HUES6 (cell line): ENCODE data around the gene DEPDC1.
"Not testable (repeated sequence)": the region's sequence is repeated elsewhere in the genome, so short reads cannot be mapped to it uniquely, and the experiment has no call there.

Experiments
- H3K27ac ChIP-seq: 2 replicates; pipeline ENCODE4 v1.7.0; 2013; ENCODE audit warnings: low read depth, mild to moderate bottlenecking, low read length, inconsistent platforms
- H3K27me3 ChIP-seq: 2 replicates; pipeline ENCODE4 v1.6.1; 2013; ENCODE audit warnings: low read length; ENCODE audit not compliant: control insufficient read depth, insufficient read depth
- H3K36me3 ChIP-seq: 2 replicates; pipeline ENCODE4 v1.6.1; 2013; ENCODE audit warnings: low read length; ENCODE audit not compliant: control insufficient read depth, insufficient read depth
- H3K4me1 ChIP-seq: 2 replicates; pipeline ENCODE4 v1.6.1; 2013; ENCODE audit warnings: low read length; ENCODE audit not compliant: control insufficient read depth, insufficient read depth
- H3K4me3 ChIP-seq: 2 replicates; pipeline ENCODE4 v1.5.1; 2013; ENCODE audit warnings: low read depth, low read length
- H3K9ac ChIP-seq: one replicate; pipeline ENCODE4 v1.6.1; 2013; ENCODE audit warnings: mild to moderate bottlenecking, low read length
- H3K9me3 ChIP-seq: 2 replicates; pipeline ENCODE4 v1.6.1; 2013; ENCODE audit warnings: low read depth, low read length; ENCODE audit not compliant: control insufficient read depth, insufficient read depth

Gene DEPDC1

GRCh38 chr1:68476626-68477025, 20.3 kb downstream of the DEPDC1 start:
- H3K27ac ChIP-seq, H3K4me3 ChIP-seq, H3K9me3 ChIP-seq, H3K27me3 ChIP-seq, H3K4me1 ChIP-seq, H3K9ac ChIP-seq: not testable (repeated sequence)
- H3K36me3 ChIP-seq = peaks cover 61% of the 10 kb centered on the region

- no peak overlapping the region for H3K27ac ChIP-seq
- H3K9me3 ChIP-seq = no peaks in the 10 kb centered on the region
- no peak overlapping the region for H3K9ac ChIP-seq
- no peaks in the 10 kb centered on the region for H3K27me3 ChIP-seq
- H3K4me1 ChIP-seq = no peaks in the 10 kb centered on the region; the same call in 1 of the 2 replicates
- no peak overlapping the region for H3K4me3 ChIP-seq
- H3K36me3 ChIP-seq = peaks cover 28% of the 10 kb centered on the region
Measured at GRCh38 chr1:68473060-68473459, 23.8 kb downstream of the DEPDC1 start.

DNA sequence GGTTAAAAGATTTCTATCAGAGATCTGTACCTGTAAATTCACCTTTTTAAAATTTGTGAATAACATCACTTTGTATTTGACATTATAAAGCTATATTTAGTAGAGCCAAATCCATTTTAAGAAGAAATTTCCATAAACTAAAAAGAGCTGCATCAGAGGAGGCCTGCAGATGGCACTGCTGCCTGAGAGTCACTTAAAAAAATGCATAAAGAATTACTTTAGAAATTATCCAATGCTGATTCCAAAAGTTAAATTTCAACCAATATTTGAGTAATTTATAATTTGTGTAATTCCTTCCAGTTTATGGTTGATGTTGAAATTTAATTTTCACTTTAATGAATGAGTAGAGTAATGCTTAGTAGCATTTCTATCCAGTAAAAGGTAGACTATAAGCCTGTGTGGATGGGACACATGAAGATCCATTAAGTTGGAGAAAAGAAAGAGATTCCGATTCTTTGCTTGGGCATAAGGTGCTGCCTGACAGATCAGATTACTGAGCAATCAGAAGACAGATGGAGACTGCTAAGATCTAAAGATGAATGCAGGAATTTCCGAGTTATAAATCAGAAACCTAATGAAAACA, 26.4 kb downstream of the DEPDC1 start:
- H3K4me1 ChIP-seq = peaks cover 3% of the 10 kb centered on the region; the same call in 1 of the 2 replicates
- no peak overlapping the region for H3K9ac ChIP-seq
- no peak overlapping the region for H3K4me3 ChIP-seq
- H3K27ac ChIP-seq = no peak overlapping the region
- no peaks in the 10 kb centered on the region for H3K27me3 ChIP-seq
- H3K9me3 ChIP-seq = no peaks in the 10 kb centered on the region
- 0 out of 2 replicates have a peak, but pooled peaks cover 4% of the 10 kb centered on the region for H3K36me3 ChIP-seq

GRCh38 chr1:68464891-68465290, 32.0 kb downstream of the DEPDC1 start:
- H3K27me3 ChIP-seq = no peaks in the 10 kb centered on the region
- peak overlapping the region; percentile 70; the same call in 1 of the 2 replicates for H3K27ac ChIP-seq
- peaks cover 11% of the 10 kb centered on the region for H3K9me3 ChIP-seq
- H3K4me1 ChIP-seq = peaks cover 12% of the 10 kb centered on the region; the same call in 1 of the 2 replicates
- H3K9ac ChIP-seq = peak overlapping the region; percentile 40
- peak overlapping the region; percentile 16; the same call in 1 of the 2 replicates for H3K4me3 ChIP-seq
- H3K36me3 ChIP-seq = no peaks in the 10 kb centered on the region

GRCh38 chr1:68460935-68461334, 35.9 kb downstream of the DEPDC1 start:
- Histone ChIP-seq H3K4me3 (no peak overlapping the region), H3K4me1 (peaks cover 12% of the 10 kb centered on the region; the same call in 1 of the 2 replicates), H3K9ac (no peak overlapping the region), H3K36me3 (no peaks in the 10 kb centered on the region), H3K9me3 (peaks cover 11% of the 10 kb centered on the region), H3K27ac (no peak overlapping the region), H3K27me3 (no peaks in the 10 kb centered on the region)

GRCh38 chr1:68459796-68460195, 37.1 kb downstream of the DEPDC1 start:
- no peaks in the 10 kb centered on the region for H3K27me3 ChIP-seq
- no peaks in the 10 kb centered on the region for H3K36me3 ChIP-seq
- H3K4me1 ChIP-seq = peaks cover 3% of the 10 kb centered on the region; the same call in 1 of the 2 replicates
- H3K4me3 ChIP-seq = no peak overlapping the region
- no peak overlapping the region for H3K9ac ChIP-seq
- no peak overlapping the region for H3K27ac ChIP-seq
- H3K9me3 ChIP-seq = peaks cover 11% of the 10 kb centered on the region

DNA sequence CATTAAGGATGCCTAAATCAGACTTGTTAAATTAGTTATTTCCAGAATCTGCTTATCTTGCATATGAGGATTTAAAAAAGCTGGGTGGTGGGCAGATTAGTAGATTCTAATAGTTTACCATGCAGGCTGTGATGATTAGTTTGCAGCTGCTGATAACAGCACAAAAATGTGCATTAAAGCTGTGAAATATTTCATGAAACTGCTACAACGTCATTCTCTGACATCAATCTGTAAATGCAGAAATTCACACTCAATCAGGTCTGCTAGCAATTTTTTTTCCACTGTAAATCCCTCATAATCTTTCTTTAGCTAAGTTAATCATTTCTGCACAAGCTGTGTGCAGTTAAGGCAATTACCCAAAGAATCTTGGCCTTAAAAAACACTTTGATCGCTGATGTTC, 37.8 kb downstream of the DEPDC1 start:
- no peaks in the 10 kb centered on the region for H3K36me3 ChIP-seq
- H3K9ac ChIP-seq = no peak overlapping the region
- H3K27ac ChIP-seq = no peak overlapping the region
- H3K4me1 ChIP-seq = no peaks in the 10 kb centered on the region
- no peak overlapping the region for H3K4me3 ChIP-seq
- H3K9me3 ChIP-seq = peaks cover 11% of the 10 kb centered on the region
- no peaks in the 10 kb centered on the region for H3K27me3 ChIP-seq

GRCh38 chr1:68456202-68456601, 40.7 kb downstream of the DEPDC1 start:
- no peak overlapping the region for H3K4me3 ChIP-seq
- no peak overlapping the region for H3K27ac ChIP-seq
- H3K9me3 ChIP-seq = no peaks in the 10 kb centered on the region
- no peaks in the 10 kb centered on the region for H3K36me3 ChIP-seq
- H3K4me1 ChIP-seq = no peaks in the 10 kb centered on the region
- no peak overlapping the region for H3K9ac ChIP-seq
- no peaks in the 10 kb centered on the region for H3K27me3 ChIP-seq

GRCh38 chr1:68454534-68454933, 42.3 kb downstream of the DEPDC1 start:
- Histone ChIP-seq H3K27me3 (no peaks in the 10 kb centered on the region), H3K9me3 (no peaks in the 10 kb centered on the region), H3K4me1 (no peaks in the 10 kb centered on the region), H3K4me3 (no peak overlapping the region), H3K9ac (no peak overlapping the region), H3K27ac (no peak overlapping the region), H3K36me3 (no peaks in the 10 kb centered on the region)

- H3K9me3 ChIP-seq = no peaks in the 10 kb centered on the region
- no peak overlapping the region for H3K4me3 ChIP-seq
- H3K4me1 ChIP-seq = no peaks in the 10 kb centered on the region
- H3K9ac ChIP-seq = no peak overlapping the region
- H3K36me3 ChIP-seq = no peaks in the 10 kb centered on the region
- no peak overlapping the region for H3K27ac ChIP-seq
- no peaks in the 10 kb centered on the region for H3K27me3 ChIP-seq
Measured at GRCh38 chr1:68453060-68453670, 43.7 kb downstream of the DEPDC1 start.

DNA sequence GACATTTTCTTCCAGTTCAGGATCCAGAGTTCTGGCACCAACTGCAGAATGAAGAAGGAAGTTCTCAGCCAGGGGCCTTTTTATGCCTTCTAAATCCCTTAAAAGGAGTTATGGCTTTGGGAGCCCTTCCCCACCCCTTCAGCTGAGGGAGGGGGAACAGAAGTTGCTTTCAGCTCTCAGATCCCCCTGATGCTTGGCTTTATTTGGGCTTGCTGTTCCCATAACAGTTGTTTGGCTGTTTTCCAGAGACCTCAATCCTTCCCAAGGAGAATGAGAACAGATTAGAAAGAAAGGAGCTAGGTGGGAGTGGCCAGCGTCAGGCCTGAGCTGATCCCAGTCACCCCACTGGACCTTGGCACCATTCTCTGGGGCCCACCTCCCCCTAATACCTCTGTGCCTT, 47.0 kb downstream of the DEPDC1 start, which contains the start of gene RPE65:
Gene RPE65, minus strand, starts transcription at position 54 of the 400 bp plus-strand sequence. Its CDS starts 49 bp downstream, at position 5.
- no peak within 1 kb of the TSS for H3K9ac ChIP-seq
- no peaks in the 10 kb centered on the region for H3K4me1 ChIP-seq
- H3K27me3 ChIP-seq = no peaks in the 10 kb centered on the region
- H3K27ac ChIP-seq = no peak within 1 kb of the TSS
- no peak within 1 kb of the TSS for H3K4me3 ChIP-seq
- no peaks in the 10 kb centered on the region for H3K36me3 ChIP-seq
- H3K9me3 ChIP-seq = no peaks in the 10 kb centered on the region
